ENCODE data around the gene ITGA5. TPM values are rescaled to one million over a fixed set of nuclear protein-coding genes. Genes with fewer than 3 reads are reported as not detected.

The ITGA5 gene
- total RNA-seq, 1 experiment from 2014 or later: 35.9 TPM

DNA sequence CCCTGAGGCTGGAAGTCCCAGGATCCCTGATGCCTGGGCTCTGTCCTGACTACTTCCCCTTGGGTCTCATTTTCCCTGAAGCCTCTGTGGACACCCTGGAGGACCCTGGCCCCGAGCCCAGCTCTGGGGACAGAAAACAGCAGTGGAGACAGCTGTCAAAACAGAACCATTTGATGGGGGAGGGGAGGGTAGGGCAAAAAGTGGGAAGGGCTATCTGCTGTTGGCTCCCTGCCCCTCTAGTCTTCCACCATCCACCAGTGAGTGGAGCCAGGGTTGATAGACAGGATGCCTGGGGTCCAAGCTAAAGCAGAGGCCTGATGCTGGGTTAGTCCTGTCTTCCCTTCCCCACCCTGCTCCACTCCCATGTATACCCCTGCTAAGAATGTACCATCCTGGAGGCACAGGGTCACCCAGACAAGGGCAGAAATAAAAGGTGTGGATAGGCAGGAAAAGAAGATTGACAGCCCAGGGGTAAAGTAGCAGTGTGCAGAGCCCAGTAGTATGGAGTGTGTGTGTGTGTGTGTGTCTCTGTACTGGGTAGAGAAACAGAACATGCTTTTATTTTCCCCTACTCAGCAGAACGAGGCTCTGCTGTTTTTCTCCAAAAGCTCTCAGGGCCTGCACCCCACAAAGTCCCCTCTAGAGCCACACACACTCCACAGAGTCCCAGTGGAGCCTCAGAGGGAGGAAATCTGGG is 44.4 kb downstream of the ITGA5 start:
- peak overlapping the region; percentile 90 for H3K27ac ChIP-seq (ENCODE audit: low read length)

DNA sequence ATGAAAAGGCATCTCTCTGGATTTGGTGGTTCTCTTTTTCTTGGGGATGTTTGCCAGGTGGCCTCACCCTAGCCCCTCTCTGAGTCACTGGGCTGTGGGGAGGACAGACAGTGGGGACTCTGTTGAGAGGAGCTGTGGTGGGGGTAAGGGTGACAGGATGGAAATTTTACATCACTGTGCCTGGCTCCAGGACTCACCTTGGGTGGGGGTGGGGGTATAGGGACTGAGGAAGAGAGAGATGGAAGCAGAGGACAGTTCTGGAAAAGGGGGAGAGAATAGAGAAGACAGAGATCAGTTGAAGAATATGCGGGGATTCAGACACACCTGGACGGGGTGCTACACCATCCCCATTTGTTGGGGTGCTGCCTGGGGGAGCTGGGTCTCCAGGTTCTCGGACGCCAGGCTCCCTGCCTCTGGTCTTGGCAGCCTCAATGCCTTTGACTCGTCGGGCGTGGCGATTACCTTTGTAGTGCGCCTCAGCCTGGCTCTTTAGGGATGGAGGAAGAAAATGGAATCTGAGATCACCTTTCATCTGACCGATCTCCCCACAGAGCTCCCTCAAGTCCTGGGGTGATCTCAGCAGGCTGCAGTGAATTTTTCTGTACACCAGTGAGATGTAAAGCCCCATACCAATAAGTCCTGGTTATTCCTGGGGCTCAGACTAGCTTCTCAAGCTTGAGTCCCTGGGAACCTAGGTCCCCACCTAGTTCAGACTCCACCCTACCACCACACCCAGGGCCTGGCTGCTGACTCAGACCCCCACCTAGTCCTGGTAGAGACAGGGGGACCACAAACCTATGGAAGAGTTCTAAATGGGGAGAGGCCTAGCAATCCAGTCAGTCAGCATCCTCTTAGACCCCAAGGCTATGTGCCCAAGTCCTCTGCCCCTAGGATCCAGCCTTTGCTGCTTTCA is 45.2 kb downstream of the ITGA5 start:
- H3K4me1 ChIP-seq (ENCODE audit: insufficient read depth, low read length): peaks cover 32% of the 10 kb centered on the region
- H3K4me3 ChIP-seq (ENCODE audit: low read length): peak overlapping the region; percentile 7; the same call in 1 of the 2 replicates
- H3K27me3 ChIP-seq (ENCODE audit: low read length): no peaks in the 10 kb centered on the region
- no peaks in the 10 kb centered on the region for H4K20me1 ChIP-seq (ENCODE audit: low read length)
- peak overlapping the region; percentile 67 for H3K9ac ChIP-seq (ENCODE audit: low read length)
- TF ChIP-seq EZH2 (IDR thresholded peaks at IDR 0.05; ENCODE audit: low read length, unreplicated experiment): no peak
- TF ChIP-seq EZH2phosphoT487 (IDR thresholded peaks at IDR 0.05; ENCODE audit: borderline replicate concordance, low read length): no peak
- TF ChIP-seq, protein P1, sequence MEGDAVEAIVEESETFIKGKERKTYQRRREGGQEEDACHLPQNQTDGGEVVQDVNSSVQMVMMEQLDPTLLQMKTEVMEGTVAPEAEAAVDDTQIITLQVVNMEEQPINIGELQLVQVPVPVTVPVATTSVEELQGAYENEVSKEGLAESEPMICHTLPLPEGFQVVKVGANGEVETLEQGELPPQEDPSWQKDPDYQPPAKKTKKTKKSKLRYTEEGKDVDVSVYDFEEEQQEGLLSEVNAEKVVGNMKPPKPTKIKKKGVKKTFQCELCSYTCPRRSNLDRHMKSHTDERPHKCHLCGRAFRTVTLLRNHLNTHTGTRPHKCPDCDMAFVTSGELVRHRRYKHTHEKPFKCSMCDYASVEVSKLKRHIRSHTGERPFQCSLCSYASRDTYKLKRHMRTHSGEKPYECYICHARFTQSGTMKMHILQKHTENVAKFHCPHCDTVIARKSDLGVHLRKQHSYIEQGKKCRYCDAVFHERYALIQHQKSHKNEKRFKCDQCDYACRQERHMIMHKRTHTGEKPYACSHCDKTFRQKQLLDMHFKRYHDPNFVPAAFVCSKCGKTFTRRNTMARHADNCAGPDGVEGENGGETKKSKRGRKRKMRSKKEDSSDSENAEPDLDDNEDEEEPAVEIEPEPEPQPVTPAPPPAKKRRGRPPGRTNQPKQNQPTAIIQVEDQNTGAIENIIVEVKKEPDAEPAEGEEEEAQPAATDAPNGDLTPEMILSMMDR (conservative IDR thresholded peaks at IDR 0.05; ENCODE audit: low read depth, low read length): no peak
- no peaks in the 10 kb centered on the region for H3K9me3 ChIP-seq (ENCODE audit: low read length)
- ATAC-seq (peak; percentile 9), DNase-seq (peak; percentile 61)
- no peaks in the 10 kb centered on the region for H3K36me3 ChIP-seq (ENCODE audit: low read depth, low read length)
- peak overlapping the region; percentile 47 for H3K4me2 ChIP-seq (ENCODE audit: low read length)
- no peak overlapping the region for H2AFZ ChIP-seq (ENCODE audit: low read length)
- ChIA-PET POLR2A (ENCODE audit: unreplicated experiment) (no interaction called here), CTCF (interaction anchor here (0.6 kb wide), 1 partner anchor 1600 kb away, joined by 5 read pairs; no protein-coding TSS in a partner anchor)
- H3K27ac ChIP-seq (ENCODE audit: low read length): peak overlapping the region; percentile 90
- H3F3A ChIP-seq (ENCODE audit: low read length, unreplicated experiment): no peaks in the 10 kb centered on the region
- no peaks in the 10 kb centered on the region for H3K9me2 ChIP-seq (replicated peaks; ENCODE audit: low read length)
- BruUV-seq (replicated peaks): TSS peak; percentile 32
- H3K79me2 ChIP-seq (ENCODE audit: low read length): no peaks in the 10 kb centered on the region
- intact Hi-C loops (cut with micrococcal nuclease): no loop called here

More for the DNA sequence above, 44.4 kb downstream of the ITGA5 start:
- Histone ChIP-seq H3K4me2 (ENCODE audit: low read length) (peak overlapping the region; percentile 47), H3K9me3 (ENCODE audit: low read length) (no peaks in the 10 kb centered on the region), H4K20me1 (ENCODE audit: low read length) (no peaks in the 10 kb centered on the region), H3K79me2 (ENCODE audit: low read length) (no peaks in the 10 kb centered on the region), H3K9me2 (replicated peaks; ENCODE audit: low read length) (no peaks in the 10 kb centered on the region), H3K27me3 (ENCODE audit: low read length) (no peaks in the 10 kb centered on the region), H3K9ac (ENCODE audit: low read length) (peak overlapping the region; percentile 67), H3F3A (ENCODE audit: low read length, unreplicated experiment) (no peaks in the 10 kb centered on the region), H3K4me1 (ENCODE audit: insufficient read depth, low read length) (peaks cover 36% of the 10 kb centered on the region), H3K36me3 (ENCODE audit: low read depth, low read length) (no peaks in the 10 kb centered on the region), H3K4me3 (ENCODE audit: low read length) (no peak overlapping the region), H2AFZ (ENCODE audit: low read length) (no peak overlapping the region)
- ChIA-PET POLR2A (ENCODE audit: unreplicated experiment) (no interaction called here), CTCF (no interaction called here)
- no peak for ATAC-seq
- BruUV-seq (replicated peaks): no TSS peak
- intact Hi-C loops (cut with micrococcal nuclease): no loop called here
- no peak for DNase-seq
- TF ChIP-seq EZH2phosphoT487 (IDR thresholded peaks at IDR 0.05; ENCODE audit: borderline replicate concordance, low read length) (no peak), EZH2 (IDR thresholded peaks at IDR 0.05; ENCODE audit: low read length, unreplicated experiment) (no peak)
- TF ChIP-seq, protein P1 (conservative IDR thresholded peaks at IDR 0.05; ENCODE audit: low read depth, low read length): no peak
